Lung (tissue), 12 donors: Measurements from ENCODE around the gene MAP3K21. TPM values are rescaled to one million over a fixed set of nuclear protein-coding genes. Genes with fewer than 3 reads are reported as not detected.

Source experiments
- ATAC-seq: fragments of 200-7000 bp; cut with Tn5 transposase; one replicate; pipeline ENCODE4 v1.9.1; 2020; ENCODE audit warnings: moderate number of reproducible peaks; ENCODE audit not compliant: insufficient read depth, low FRiP score
- DNase-seq, 3 donors: peaks; one replicate each; pipeline ENCODE4 v3.0.0-alpha.2; 2013 to 2017
- H3K27ac ChIP-seq, 2 donors: one replicate each; pipeline ENCODE4 v1.5.1; 2013; ENCODE audit warnings: mild to moderate bottlenecking in 2 of 2, moderate library complexity in 2 of 2, control low read depth in 1 of 2, inconsistent platforms in 1 of 2, low read depth in 1 of 2, low read length in 1 of 2
- H3K27me3 ChIP-seq, 3 donors: one replicate each; pipeline ENCODE4 v1.5.1; 2013; ENCODE audit warnings: low read length in 2 of 3; ENCODE audit not compliant: control insufficient read depth in 3 of 3, insufficient read depth in 3 of 3
- H3K36me3 ChIP-seq, 4 donors: one replicate each; pipeline ENCODE4 v1.5.1; 2013; ENCODE audit warnings: low read length in 4 of 4, mild to moderate bottlenecking in 1 of 4, moderate library complexity in 1 of 4; ENCODE audit not compliant: control insufficient read depth in 4 of 4, insufficient read depth in 4 of 4
- H3K4me1 ChIP-seq, 5 donors: one replicate each; pipeline ENCODE4 v1.5.1; 2013; ENCODE audit warnings: low read length in 5 of 5, mild to moderate bottlenecking in 2 of 5, moderate library complexity in 1 of 5; ENCODE audit not compliant: control insufficient read depth in 5 of 5, insufficient read depth in 5 of 5
- H3K4me3 ChIP-seq: one replicate; pipeline ENCODE4 v1.5.1; 2013; ENCODE audit warnings: mild to moderate bottlenecking, control low read depth, moderate library complexity
- H3K9ac ChIP-seq, 2 donors: one replicate each; pipeline ENCODE4 v1.5.1; 2013; ENCODE audit warnings: low read length in 2 of 2, control low read depth in 1 of 2; ENCODE audit not compliant: insufficient read depth in 1 of 2
- H3K9me3 ChIP-seq, 4 donors: one replicate each; pipeline ENCODE4 v1.5.1; 2013; ENCODE audit warnings: low read length in 3 of 4, mild to moderate bottlenecking in 1 of 4, moderate library complexity in 1 of 4; ENCODE audit not compliant: control insufficient read depth in 4 of 4, insufficient read depth in 3 of 4
- CTCF ChIP-seq: IDR thresholded peaks from 2 replicates; pipeline ENCODE4 v1.5.1; 2012; ENCODE audit warnings: mild to moderate bottlenecking; ENCODE audit errors: control extremely low read depth, extremely low read depth
- WGBS, 2 donors: extraction: QIAGEN DNeasy Blood & Tissue Kit; methylation state at CpG; one replicate each; pipeline ENCODE4 v1.1.7; 2013; 5-methylcytosine and 5-hydroxymethylcytosine counted together
- polyA plus RNA-seq, 2 donors: library from polyadenylated mRNA; stranded (reverse); fragments of 200-250 nt; gene quantifications; one replicate each; pipeline ENCODE4 v1.2.1, GENCODE V29; 2013
- total RNA-seq, 2 donors: library from RNA; depleted of rRNA in 1 of 2; stranded (reverse); fragments of >200 nt in 1 of 2; gene quantifications; one replicate each; pipeline ENCODE4 v1.2.1, GENCODE V29; 2014 to 2021
- donor health status: control.
- donor health status: control.
- donor health status: Bipolar disorder and iron deficiency.
- donor health status: healthy.
- donor health status: DM: yes; HTN: yes; CAD: no.

MAP3K21 gene
- total and polyA plus RNA-seq, 4 donors = 3.2 to 11.4 (median 5.7) TPM

DNA sequence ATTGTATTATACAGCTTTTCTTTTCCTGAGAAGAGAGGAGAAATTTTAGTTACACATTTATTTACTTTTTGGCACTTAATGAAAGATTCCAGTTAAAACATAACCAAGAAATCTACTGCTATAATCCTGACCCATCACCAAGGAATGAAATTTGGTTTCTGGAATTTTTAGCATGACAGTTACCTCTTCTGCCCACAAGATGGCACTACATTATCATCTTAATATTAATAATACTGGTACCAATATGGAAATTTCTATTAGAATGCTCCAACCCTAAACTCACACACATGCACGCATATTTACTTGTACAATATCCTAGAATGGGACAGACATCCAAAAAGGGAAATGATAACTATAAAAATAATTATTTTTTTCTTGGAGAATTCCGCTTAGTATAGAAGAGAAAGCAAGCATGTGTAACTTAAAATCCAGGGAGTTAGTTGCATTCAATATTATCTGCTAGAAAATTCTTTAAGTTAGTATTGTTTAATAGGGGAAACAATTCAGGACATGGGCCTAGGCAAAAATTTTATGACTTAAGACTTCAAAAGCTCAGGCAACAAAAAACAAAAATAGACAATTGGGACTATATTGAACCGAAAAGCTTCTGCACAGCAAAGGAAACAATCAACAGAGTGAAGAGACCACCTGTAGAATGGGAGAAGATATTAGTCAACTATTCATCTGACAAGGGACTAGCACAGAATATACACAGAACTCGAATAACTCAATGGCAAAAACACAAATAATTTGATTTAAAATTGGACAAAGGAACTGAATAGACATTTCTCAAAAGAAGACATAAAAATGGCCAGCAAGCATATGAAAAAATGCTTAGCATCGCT is 37.4 kb downstream of the MAP3K21 start:
- ATAC-seq (no peak), DNase-seq (no peak)
- Histone ChIP-seq H3K9ac (no peak overlapping the region), H3K4me3 (no peak overlapping the region), H3K4me1 (peaks cover 0 to 9% (median 0%) of the 10 kb centered on the region in 5 donors), H3K36me3 (no peaks in the 10 kb centered on the region), H3K9me3 (peaks cover 0 to 2% (median 0%) of the 10 kb centered on the region in 4 donors), H3K27ac (no peak overlapping the region), H3K27me3 (peaks cover 0 to 11% (median 6%) of the 10 kb centered on the region in 3 donors)
- peak; percentile 13 for TF ChIP-seq CTCF
- WGBS, 2 donors = 73 to 79% methylated on average over 5 of the region's 5 CpGs

DNA sequence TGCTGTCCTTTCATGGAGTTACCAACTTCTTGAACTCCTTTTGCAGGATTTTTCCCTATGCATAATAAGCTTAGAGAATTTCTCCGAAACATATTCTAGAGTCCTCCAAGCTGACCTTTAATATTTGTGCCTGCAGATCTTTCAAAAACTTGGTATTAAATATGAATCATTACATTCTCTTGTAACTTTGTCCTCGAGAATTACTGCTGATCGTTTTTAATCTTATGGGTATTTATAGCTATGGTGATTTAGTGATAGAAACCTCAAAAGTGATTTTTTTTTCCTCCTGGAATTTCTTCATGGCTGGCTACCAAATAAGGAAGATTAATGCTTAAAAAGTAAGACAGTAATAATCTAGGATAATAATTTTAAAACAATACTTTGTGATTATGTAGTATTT is 39.1 kb downstream of the MAP3K21 start:
- Histone ChIP-seq H3K36me3 (no peaks in the 10 kb centered on the region), H3K4me3 (no peak overlapping the region), H3K9me3 (peaks cover 0 to 2% (median 0%) of the 10 kb centered on the region in 4 donors), H3K27ac (no peak overlapping the region), H3K27me3 (peaks cover 0 to 9% (median 6%) of the 10 kb centered on the region in 3 donors), H3K9ac (no peak overlapping the region), H3K4me1 (peaks cover 0 to 7% (median 0%) of the 10 kb centered on the region in 5 donors)
- no peak for ATAC-seq
- no peak for TF ChIP-seq CTCF
- DNase-seq = no peak
- WGBS, 2 donors = 60 to 76% methylated on average over 3 of the region's 3 CpGs

DNA sequence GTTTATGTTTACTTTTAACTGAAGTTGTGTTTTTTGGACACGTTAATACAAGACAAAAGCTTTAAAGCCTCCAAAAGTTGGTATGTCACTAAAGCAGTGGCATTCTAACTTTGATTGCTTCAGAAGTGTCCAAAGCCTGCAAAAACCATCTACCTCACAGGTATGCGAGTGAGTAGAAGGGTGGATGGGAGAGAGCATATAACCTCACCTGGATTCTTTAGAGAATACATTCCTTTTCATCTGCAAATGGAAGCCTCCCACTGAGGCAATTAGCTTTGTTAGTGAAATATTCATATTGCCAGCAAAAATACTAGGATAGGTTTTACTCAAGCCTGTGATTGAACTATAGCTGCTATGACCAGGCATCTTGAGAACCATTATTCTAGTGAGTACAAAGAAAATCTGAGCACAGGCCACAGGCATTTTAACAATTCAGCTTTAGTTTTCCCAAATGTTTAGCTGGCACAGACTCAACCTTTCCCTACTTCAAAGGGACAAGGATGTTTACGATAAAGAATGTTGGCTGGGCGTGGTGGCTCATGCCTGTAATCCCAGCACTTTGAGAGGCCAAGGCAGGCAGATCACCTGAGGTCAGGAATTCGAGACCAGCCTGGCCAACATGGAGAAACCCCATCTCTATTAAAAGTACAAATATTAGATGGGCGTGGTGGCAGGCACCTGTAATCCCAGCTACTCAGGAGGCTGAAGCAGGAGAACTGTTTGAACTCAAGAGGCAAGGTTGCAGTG is 39.7 kb downstream of the MAP3K21 start:
- Histone ChIP-seq H3K36me3 (peaks cover 0 to 3% (median 0%) of the 10 kb centered on the region in 4 donors), H3K4me1 (peaks cover 0 to under 1% (median 0%) of the 10 kb centered on the region in 5 donors), H3K9ac (no peak overlapping the region), H3K9me3 (no peaks in the 10 kb centered on the region), H3K27ac (no peak overlapping the region), H3K4me3 (no peak overlapping the region), H3K27me3 (peaks cover 0 to 4% (median 3%) of the 10 kb centered on the region in 3 donors)
- DNase-seq = peak in 2 of 3 donors; percentile 25 to 32
- TF ChIP-seq CTCF = no peak
- 49 to 71% methylated on average over 6 of the region's 6 CpGs for WGBS, 2 donors
- ATAC-seq = peak; percentile 45
